WTC11 (cell line): ENCODE data around the gene STK17B. TPM values are rescaled to one million over a fixed set of nuclear protein-coding genes. Genes with fewer than 3 reads are reported as not detected.
A peak's percentile ranks its signal among the peaks of the same experiment; 100 is the strongest.

Experiments
- ATAC-seq: fragments of 200-7000 bp; cut with Tn5 transposase; 2 replicates; pipeline ENCODE4 v1.10.0; 2021; ENCODE audit warnings: mild to moderate bottlenecking, moderate library complexity
- CTCF ChIA-PET: fragments of 300-600 bp; sonication (Branson Sonifier 250); formaldehyde crosslinking; loops from one replicate; lab custom pipeline; 2021; ENCODE audit warnings: antibody characterized with exemption; lab: Charles Lee
- POLR2A ChIA-PET: fragments of 350-600 bp; sonication (Branson Sonifier 250); formaldehyde crosslinking; loops from one replicate; lab custom pipeline; 2021; ENCODE audit warnings: antibody characterized with exemption; lab: Charles Lee
- DNase-seq: peaks from one replicate; pipeline ENCODE4 v3.0.0; 2021; ENCODE audit warnings: low spot score
- H3K27ac Mint-ChIP-seq: 2 replicates; pipeline ENCODE4 v1.8.0; 2021; ENCODE audit warnings: mixed read lengths
- H3K27me3 Mint-ChIP-seq: 2 replicates; pipeline ENCODE4 v1.8.0; 2021; ENCODE audit warnings: low read depth, mild to moderate bottlenecking, moderate library complexity, mixed read lengths
- H3K36me3 Mint-ChIP-seq: 2 replicates; pipeline ENCODE4 v1.8.0; 2021; ENCODE audit warnings: mixed read lengths
- H3K4me1 Mint-ChIP-seq: 2 replicates; pipeline ENCODE4 v1.8.0; 2022; ENCODE audit warnings: mixed read lengths
- H3K4me3 Mint-ChIP-seq: 2 replicates; pipeline ENCODE4 v1.8.0; 2021; ENCODE audit warnings: mild to moderate bottlenecking, moderate library complexity, mixed read lengths
- H3K9me3 Mint-ChIP-seq: 2 replicates; pipeline ENCODE4 v1.8.0; 2021; ENCODE audit warnings: mixed read lengths
- CREB1 ChIP-seq: sonication (generic); formaldehyde crosslinking; IDR thresholded peaks from 2 replicates; pipeline ENCODE4 v1.8.0; 2023; ENCODE audit warnings: mild to moderate bottlenecking, missing genetic modification reagents
- CREM ChIP-seq: sonication (generic); formaldehyde crosslinking; IDR thresholded peaks from 2 replicates; pipeline ENCODE4 v1.8.1; 2022; ENCODE audit warnings: mild to moderate bottlenecking, missing genetic modification reagents, moderate library complexity
- FOXK1 ChIP-seq: sonication (generic); formaldehyde crosslinking; IDR thresholded peaks from 2 replicates; pipeline ENCODE4 v1.8.0; 2022; ENCODE audit warnings: mild to moderate bottlenecking, moderate library complexity, missing genetic modification reagents
- JAZF1 ChIP-seq: fragments of 250-450 bp; sonication (Bioruptor Pico); IDR thresholded peaks from 2 replicates; pipeline ENCODE4 v1.9.0; 2021; ENCODE audit warnings: moderate library complexity, mild to moderate bottlenecking, inconsistent platforms
- KAT7 ChIP-seq: sonication (generic); formaldehyde crosslinking; IDR thresholded peaks from 2 replicates; pipeline ENCODE4 v1.8.1; 2023; ENCODE audit warnings: missing genetic modification reagents, mild to moderate bottlenecking, borderline replicate concordance
- NR3C1 ChIP-seq: sonication (generic); formaldehyde crosslinking; conservative IDR thresholded peaks from 2 replicates; pipeline ENCODE4 v1.8.1; 2023; ENCODE audit warnings: low read depth, mild to moderate bottlenecking, missing genetic modification reagents
- PRRX2 ChIP-seq: fragments of 250-450 bp; sonication (Bioruptor Pico); IDR thresholded peaks from 2 replicates; pipeline ENCODE4 v1.8.0; 2021; ENCODE audit warnings: mild to moderate bottlenecking
- SMAD4 ChIP-seq: sonication (generic); formaldehyde crosslinking; IDR thresholded peaks from 2 replicates; pipeline ENCODE4 v1.8.0; 2022; ENCODE audit warnings: mild to moderate bottlenecking, missing genetic modification reagents
- SP1 ChIP-seq: sonication (generic); formaldehyde crosslinking; conservative IDR thresholded peaks from 2 replicates; pipeline ENCODE4 v1.8.1; 2022; ENCODE audit warnings: missing genetic modification reagents
- TEAD4 ChIP-seq: sonication (generic); formaldehyde crosslinking; IDR thresholded peaks from 2 replicates; pipeline ENCODE4 v1.8.0; 2022; ENCODE audit warnings: mild to moderate bottlenecking, missing genetic modification reagents
- ZBTB21 ChIP-seq: sonication (generic); formaldehyde crosslinking; IDR thresholded peaks from 2 replicates; pipeline ENCODE4 v1.8.1; 2023; ENCODE audit warnings: mild to moderate bottlenecking, missing genetic modification reagents, borderline replicate concordance
- ZNF121 ChIP-seq: sonication (generic); formaldehyde crosslinking; IDR thresholded peaks from 2 replicates; pipeline ENCODE4 v1.8.0; 2023; ENCODE audit warnings: missing genetic modification reagents
- ZNF138 ChIP-seq: sonication (generic); formaldehyde crosslinking; conservative IDR thresholded peaks from 2 replicates; pipeline ENCODE4 v1.8.1; 2022; ENCODE audit warnings: mild to moderate bottlenecking, moderate library complexity, missing genetic modification reagents
- ZNF232 ChIP-seq: sonication (generic); formaldehyde crosslinking; IDR thresholded peaks from 2 replicates; pipeline ENCODE4 v1.8.0; 2022; ENCODE audit warnings: mild to moderate bottlenecking, missing genetic modification reagents
- ZNF263 ChIP-seq: sonication (generic); formaldehyde crosslinking; IDR thresholded peaks from 2 replicates; pipeline ENCODE4 v1.8.1; 2022; ENCODE audit warnings: low read depth, mild to moderate bottlenecking, moderate library complexity, missing genetic modification reagents
- ZNF423 ChIP-seq: fragments of 250-450 bp; sonication (Bioruptor Pico); IDR thresholded peaks from 2 replicates; pipeline ENCODE4 v2.1.2; 2022; ENCODE audit warnings: mild to moderate bottlenecking, moderate library complexity
- ZSCAN18 ChIP-seq: fragments of 250-450 bp; sonication (Bioruptor Pico); IDR thresholded peaks from 2 replicates; pipeline ENCODE4 v2.1.2; 2022; ENCODE audit warnings: mild to moderate bottlenecking, moderate library complexity
- total RNA-seq: library from RNA; stranded (reverse); gene quantifications from 3 replicates; pipeline ENCODE4 v1.2.3, GENCODE V29; 2021
- TF ChIP-seq, protein P1 (sequence below): sonication (generic); formaldehyde crosslinking; IDR thresholded peaks from 2 replicates; pipeline ENCODE4 v1.8.1; 2023; ENCODE audit warnings: mild to moderate bottlenecking, moderate library complexity, missing genetic modification reagents
- TF ChIP-seq, protein P2 (sequence below): sonication (generic); formaldehyde crosslinking; IDR thresholded peaks from 2 replicates; pipeline ENCODE4 v1.8.1; 2022; ENCODE audit warnings: low read depth, missing genetic modification reagents, borderline replicate concordance
- TF ChIP-seq, protein P3 (sequence below): sonication (generic); formaldehyde crosslinking; IDR thresholded peaks from 2 replicates; pipeline ENCODE4 v1.8.1; 2022; ENCODE audit warnings: mild to moderate bottlenecking, moderate library complexity, missing genetic modification reagents

Gene STK17B
- total RNA-seq, 1 experiment from 2014 or later, result 11.8 TPM

DNA sequence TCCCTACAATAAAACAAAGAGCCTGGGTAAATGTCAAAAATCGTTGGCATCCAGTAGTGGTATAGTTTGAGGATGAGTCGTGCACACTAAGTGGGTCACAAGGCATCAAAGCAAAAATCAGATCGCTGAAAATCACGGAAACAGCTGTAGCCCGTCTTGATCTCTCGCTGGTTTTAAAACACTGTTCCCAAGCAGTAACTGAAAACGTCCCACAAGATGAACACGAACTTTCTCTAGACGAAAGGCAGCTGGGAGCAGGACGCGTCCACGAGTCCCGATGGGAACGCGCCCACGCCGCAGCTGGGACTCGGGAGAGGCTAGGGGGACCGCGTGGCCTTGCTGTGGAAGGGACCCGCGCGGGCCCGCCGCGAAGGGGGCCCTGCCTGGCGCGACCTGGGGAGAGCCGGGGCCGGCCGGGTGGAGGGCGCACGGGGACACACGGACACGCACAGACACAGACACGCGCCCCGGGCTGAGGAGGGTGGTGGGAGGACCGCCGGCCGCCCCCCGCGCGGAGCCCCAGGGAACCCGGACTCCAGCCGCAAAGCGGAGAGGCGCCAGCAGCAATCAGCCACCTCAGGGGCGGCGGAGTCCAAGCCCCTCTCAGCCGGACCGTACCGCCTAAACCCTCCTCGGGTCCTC, 651 bp downstream of the STK17B start:
- ChIA-PET CTCF (interaction anchor here (1.3 to 2.6 kb wide), 2 partner anchors 92 to 94 kb away, joined by 3 to 11 read pairs; no protein-coding TSS in a partner anchor), POLR2A (no interaction called here)
- Mint-ChIP-seq H3K4me1 (peaks cover 45% of the 10 kb centered on the region), H3K9me3 (no peaks in the 10 kb centered on the region), H3K36me3 (no peaks in the 10 kb centered on the region), H3K4me3 (peak overlapping the region; percentile 88), H3K27ac (peak overlapping the region; percentile 52; the same call in 1 of the 2 replicates), H3K27me3 (peaks cover 20% of the 10 kb centered on the region)
- no peak for DNase-seq
- TF ChIP-seq, protein P1, sequence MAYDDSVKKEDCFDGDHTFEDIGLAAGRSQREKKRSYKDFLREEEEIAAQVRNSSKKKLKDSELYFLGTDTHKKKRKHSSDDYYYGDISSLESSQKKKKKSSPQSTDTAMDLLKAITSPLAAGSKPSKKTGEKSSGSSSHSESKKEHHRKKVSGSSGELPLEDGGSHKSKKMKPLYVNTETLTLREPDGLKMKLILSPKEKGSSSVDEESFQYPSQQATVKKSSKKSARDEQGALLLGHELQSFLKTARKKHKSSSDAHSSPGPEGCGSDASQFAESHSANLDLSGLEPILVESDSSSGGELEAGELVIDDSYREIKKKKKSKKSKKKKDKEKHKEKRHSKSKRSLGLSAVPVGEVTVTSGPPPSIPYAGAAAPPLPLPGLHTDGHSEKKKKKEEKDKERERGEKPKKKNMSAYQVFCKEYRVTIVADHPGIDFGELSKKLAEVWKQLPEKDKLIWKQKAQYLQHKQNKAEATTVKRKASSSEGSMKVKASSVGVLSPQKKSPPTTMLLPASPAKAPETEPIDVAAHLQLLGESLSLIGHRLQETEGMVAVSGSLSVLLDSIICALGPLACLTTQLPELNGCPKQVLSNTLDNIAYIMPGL, result no peak
- TF ChIP-seq CREM, result no peak
- no peak for TF ChIP-seq JAZF1 (CRISPR knock-in tag)
- TF ChIP-seq ZNF138 (CRISPR knock-in tag), result 0 out of 2 replicates have a peak, but pooled peaks have one; percentile 23
- TF ChIP-seq TEAD4 (CRISPR knock-in tag), result no peak
- no peak for TF ChIP-seq ZBTB21 (CRISPR knock-in tag)
- no peak for TF ChIP-seq NR3C1 (CRISPR knock-in tag)
- TF ChIP-seq ZNF423 (CRISPR knock-in tag), result no peak
- ATAC-seq, result no peak

DNA sequence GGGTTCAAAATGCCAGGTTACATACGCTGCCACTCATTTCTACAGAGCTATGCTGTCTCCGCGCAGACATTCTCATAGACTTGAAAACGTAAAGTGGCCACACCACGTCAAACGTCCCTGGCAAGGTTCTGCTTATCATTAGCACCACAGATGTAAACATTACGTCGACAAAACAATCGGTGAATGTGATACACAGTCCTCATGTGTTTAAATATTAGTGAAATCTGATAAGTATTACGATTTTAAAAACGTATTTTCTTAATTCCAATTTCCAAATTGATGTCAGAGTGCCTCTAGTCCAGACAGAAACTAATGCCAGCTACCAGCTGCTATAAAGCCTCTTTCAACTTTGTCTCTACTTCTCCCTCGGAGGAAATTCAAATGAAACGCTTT, 1.2 kb downstream of the STK17B start:
- DNase-seq (no peak), ATAC-seq (no peak)
- TF ChIP-seq CREB1, result no peak
- TF ChIP-seq SMAD4 (CRISPR knock-in tag), result no peak
- TF ChIP-seq, protein P2, sequence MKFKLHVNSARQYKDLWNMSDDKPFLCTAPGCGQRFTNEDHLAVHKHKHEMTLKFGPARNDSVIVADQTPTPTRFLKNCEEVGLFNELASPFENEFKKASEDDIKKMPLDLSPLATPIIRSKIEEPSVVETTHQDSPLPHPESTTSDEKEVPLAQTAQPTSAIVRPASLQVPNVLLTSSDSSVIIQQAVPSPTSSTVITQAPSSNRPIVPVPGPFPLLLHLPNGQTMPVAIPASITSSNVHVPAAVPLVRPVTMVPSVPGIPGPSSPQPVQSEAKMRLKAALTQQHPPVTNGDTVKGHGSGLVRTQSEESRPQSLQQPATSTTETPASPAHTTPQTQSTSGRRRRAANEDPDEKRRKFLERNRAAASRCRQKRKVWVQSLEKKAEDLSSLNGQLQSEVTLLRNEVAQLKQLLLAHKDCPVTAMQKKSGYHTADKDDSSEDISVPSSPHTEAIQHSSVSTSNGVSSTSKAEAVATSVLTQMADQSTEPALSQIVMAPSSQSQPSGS (CRISPR knock-in tag), result no peak
- no peak for TF ChIP-seq ZNF121 (CRISPR knock-in tag)
- no peak for TF ChIP-seq ZNF232 (CRISPR knock-in tag)
- TF ChIP-seq KAT7 (CRISPR knock-in tag), result no peak
- no peak for TF ChIP-seq SP1 (CRISPR knock-in tag)
- TF ChIP-seq PRRX2 (CRISPR knock-in tag), result no peak
- TF ChIP-seq FOXK1 (CRISPR knock-in tag), result no peak
- TF ChIP-seq, protein P3, sequence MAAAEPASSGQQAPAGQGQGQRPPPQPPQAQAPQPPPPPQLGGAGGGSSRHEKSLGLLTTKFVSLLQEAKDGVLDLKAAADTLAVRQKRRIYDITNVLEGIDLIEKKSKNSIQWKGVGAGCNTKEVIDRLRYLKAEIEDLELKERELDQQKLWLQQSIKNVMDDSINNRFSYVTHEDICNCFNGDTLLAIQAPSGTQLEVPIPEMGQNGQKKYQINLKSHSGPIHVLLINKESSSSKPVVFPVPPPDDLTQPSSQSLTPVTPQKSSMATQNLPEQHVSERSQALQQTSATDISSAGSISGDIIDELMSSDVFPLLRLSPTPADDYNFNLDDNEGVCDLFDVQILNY (CRISPR knock-in tag), result no peak
- no peak for TF ChIP-seq ZSCAN18 (CRISPR knock-in tag)
- TF ChIP-seq ZNF423 (CRISPR knock-in tag), result no peak
- no peak for TF ChIP-seq ZNF263 (CRISPR knock-in tag)
- TF ChIP-seq, all 79 proteins: peak for 0
- peaks cover 20% of the 10 kb centered on the region for H3K27me3 Mint-ChIP-seq
- no peaks in the 10 kb centered on the region for H3K9me3 Mint-ChIP-seq
- H3K27ac Mint-ChIP-seq, result no peak overlapping the region
- ChIA-PET POLR2A (no interaction called here), CTCF (interaction anchor here (1.3 to 2.6 kb wide), 2 partner anchors 92 to 93 kb away, joined by 3 to 11 read pairs; no protein-coding TSS in a partner anchor)
- peaks cover 50% of the 10 kb centered on the region for H3K4me1 Mint-ChIP-seq
- H3K36me3 Mint-ChIP-seq, result no peaks in the 10 kb centered on the region
- H3K4me3 Mint-ChIP-seq, result peak overlapping the region; percentile 88
